Measurements from ENCODE around the gene TUBGCP6. TPM values are rescaled to one million over a fixed set of nuclear protein-coding genes. Genes with fewer than 3 reads are reported as not detected.

The TUBGCP6 gene
- total RNA-seq, 4 donors from 2014 or later, result 19.1 to 52.2 (median 40.7) TPM

- Histone ChIP-seq H3K9me3 (no peaks in the 10 kb centered on the region), H3K27ac (peak overlapping the region in 1 of 2 donors; percentile 46), H3K4me3 (peak overlapping the region in 1 of 2 donors; percentile 1), H3K36me3 (no peaks in the 10 kb centered on the region), H3K4me1 (peaks cover 0 to 32% of the 10 kb centered on the region in 2 donors), H3K27me3 (no peaks in the 10 kb centered on the region)
- intact Hi-C loops (cut with DNase I; ENCODE audit: low total_unique reads), result no loop called here
- TF ChIP-seq CTCF (IDR thresholded peaks at IDR 0.05) (peak in 2 of 4 experiments; percentile 17 to 35), POLR2A (IDR thresholded peaks at IDR 0.05) (no peak)
- DNase-seq, result peak; percentile 70 to 71
Observed at GRCh38 chr22:50267591-50268390, 23.0 kb upstream of the TUBGCP6 start.

DNA sequence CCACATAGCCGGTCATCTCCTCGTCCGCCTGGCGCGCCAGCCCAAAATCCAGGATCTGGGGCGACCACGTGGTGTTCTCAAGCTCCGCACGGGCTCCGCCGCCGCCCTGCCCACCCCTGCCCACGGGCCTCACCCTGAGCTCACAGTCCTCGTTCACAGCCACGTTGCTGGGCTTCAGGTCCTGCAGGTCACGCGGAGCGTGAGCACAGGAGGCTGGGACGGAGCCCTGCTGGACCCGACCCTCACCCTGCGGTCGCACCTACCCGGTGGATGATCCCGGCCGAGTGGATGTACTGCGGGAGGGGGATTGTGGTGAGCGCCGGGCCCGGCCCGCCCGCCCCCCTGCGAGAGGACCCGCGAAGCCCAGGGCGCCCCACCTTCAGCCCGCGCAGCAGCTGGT is 22.2 kb upstream of the TUBGCP6 start:
- H3K27ac ChIP-seq, result no peak overlapping the region
- DNase-seq, result no peak

GRCh38 chr22:50264946-50265669 is 20.3 kb upstream of the TUBGCP6 start:
- no peak for DNase-seq
- Histone ChIP-seq H3K27ac (no peak overlapping the region), H3K4me3 (no peak overlapping the region), H3K36me3 (no peaks in the 10 kb centered on the region), H3K4me1 (peaks cover 0 to 31% of the 10 kb centered on the region in 2 donors), H3K27me3 (no peaks in the 10 kb centered on the region), H3K9me3 (no peaks in the 10 kb centered on the region)
- TF ChIP-seq CTCF (IDR thresholded peaks at IDR 0.05), result no peak
- no peak for TF ChIP-seq POLR2A (IDR thresholded peaks at IDR 0.05)
- intact Hi-C loops (cut with DNase I; ENCODE audit: low total_unique reads), result no loop called here

More for the DNA sequence above, 22.2 kb upstream of the TUBGCP6 start:
- Histone ChIP-seq H3K27me3 (no peaks in the 10 kb centered on the region), H3K36me3 (no peaks in the 10 kb centered on the region), H3K4me1 (peaks cover 0 to 35% of the 10 kb centered on the region in 2 donors), H3K9me3 (no peaks in the 10 kb centered on the region), H3K4me3 (no peak overlapping the region)
- TF ChIP-seq CTCF (IDR thresholded peaks at IDR 0.05), result no peak
- no peak for TF ChIP-seq POLR2A (IDR thresholded peaks at IDR 0.05)
- intact Hi-C loops (cut with DNase I; ENCODE audit: low total_unique reads), result no loop called here

DNA sequence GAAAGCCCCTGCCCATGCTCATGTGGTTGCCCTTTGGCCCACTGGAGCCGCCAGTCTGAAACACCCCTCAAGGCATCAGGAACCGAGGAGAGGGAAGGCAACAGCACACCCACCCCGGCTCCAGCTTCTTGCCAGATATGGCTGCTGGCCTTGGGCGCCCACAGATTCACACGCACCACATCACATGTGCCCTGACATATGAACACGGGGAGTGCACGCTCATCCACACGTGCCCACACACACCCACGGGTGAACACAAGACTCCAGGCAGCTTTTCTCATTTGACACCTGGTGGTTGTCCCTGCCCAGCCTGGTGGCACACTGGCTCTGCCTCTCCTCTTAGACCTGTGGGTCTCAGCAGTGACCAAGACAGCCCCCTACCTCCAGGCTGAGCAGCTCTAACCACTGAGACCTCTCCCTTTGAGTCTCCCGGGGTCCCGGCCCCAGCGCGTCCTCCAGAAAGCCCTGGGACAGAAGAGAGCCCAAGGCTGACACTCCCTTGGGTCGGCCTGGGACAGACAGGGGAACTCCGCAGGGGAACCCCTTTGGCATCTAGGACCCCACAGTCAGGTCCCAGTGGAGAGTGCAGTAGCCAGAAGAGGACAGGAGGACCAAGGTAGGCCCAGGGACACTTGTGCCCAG is 19.4 kb upstream of the TUBGCP6 start:
- Histone ChIP-seq H3K4me3 (no peak overlapping the region), H3K9me3 (no peaks in the 10 kb centered on the region), H3K4me1 (peaks cover 0 to 31% of the 10 kb centered on the region in 2 donors), H3K36me3 (no peaks in the 10 kb centered on the region), H3K27ac (no peak overlapping the region), H3K27me3 (no peaks in the 10 kb centered on the region)
- DNase-seq, result no peak
- TF ChIP-seq POLR2A (IDR thresholded peaks at IDR 0.05) (no peak), CTCF (IDR thresholded peaks at IDR 0.05) (no peak)
- intact Hi-C loops (cut with DNase I; ENCODE audit: low total_unique reads), result no loop called here
